ENCODE data around the gene F13A1. TPM values are rescaled to one million over a fixed set of nuclear protein-coding genes. Genes with fewer than 3 reads are reported as not detected.

The F13A1 gene
- total RNA-seq, 1 donor from 2014 or later: 8.4 TPM

Small RNAs within 50 kb of the gene (small RNA-seq; reads per million reads assigned to genes)
- 1.5 reads per million, percentile 80 among the genes with 10 or more reads in this experiment for gene MIR7853

Data from occipital lobe (tissue), 2 donors.